DOHH2 (cell line): ENCODE results near the gene PATZ1.
"Not testable (repeated sequence)": the region's sequence is repeated elsewhere in the genome, so short reads cannot be mapped to it uniquely, and the experiment has no call there.

Source experiments
- EZH2phosphoT487 ChIP-seq: fragments of 200-600 bp; sonication (generic); IDR thresholded peaks from 2 replicates; pipeline ENCODE4 v1.6.1; 2017; ENCODE audit warnings: borderline replicate concordance, mild to moderate bottlenecking, antibody characterized with exemption, low read length, moderate library complexity, mixed read lengths
- TF ChIP-seq, protein P1 (sequence below): fragments of 200-600 bp; sonication (generic); IDR thresholded peaks from one replicate; pipeline ENCODE4 v1.5.1; 2014; ENCODE audit warnings: antibody characterized with exemption, mild to moderate bottlenecking, low read depth, low read length; ENCODE audit not compliant: poor library complexity, severe bottlenecking

DNA sequence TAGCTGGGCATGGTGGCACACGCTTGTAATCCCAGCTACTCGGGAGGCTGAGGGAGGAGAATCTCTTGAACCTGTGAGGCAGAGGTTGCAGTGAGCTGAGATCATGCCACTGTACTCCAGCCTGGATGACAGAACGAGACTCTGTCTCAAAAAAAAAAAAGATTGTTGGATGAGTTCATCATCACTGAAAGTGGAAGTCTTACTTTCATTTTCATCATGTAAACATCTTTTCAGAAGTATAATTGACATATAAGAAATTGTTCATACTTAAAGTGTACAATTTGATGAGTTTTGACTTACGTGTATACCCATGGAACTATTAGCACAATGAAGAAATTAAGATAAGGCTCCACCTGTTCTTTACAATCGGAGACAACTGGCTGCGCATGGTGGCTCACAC lies 32.5 kb upstream of the PATZ1 start:
- TF ChIP-seq, protein P1, sequence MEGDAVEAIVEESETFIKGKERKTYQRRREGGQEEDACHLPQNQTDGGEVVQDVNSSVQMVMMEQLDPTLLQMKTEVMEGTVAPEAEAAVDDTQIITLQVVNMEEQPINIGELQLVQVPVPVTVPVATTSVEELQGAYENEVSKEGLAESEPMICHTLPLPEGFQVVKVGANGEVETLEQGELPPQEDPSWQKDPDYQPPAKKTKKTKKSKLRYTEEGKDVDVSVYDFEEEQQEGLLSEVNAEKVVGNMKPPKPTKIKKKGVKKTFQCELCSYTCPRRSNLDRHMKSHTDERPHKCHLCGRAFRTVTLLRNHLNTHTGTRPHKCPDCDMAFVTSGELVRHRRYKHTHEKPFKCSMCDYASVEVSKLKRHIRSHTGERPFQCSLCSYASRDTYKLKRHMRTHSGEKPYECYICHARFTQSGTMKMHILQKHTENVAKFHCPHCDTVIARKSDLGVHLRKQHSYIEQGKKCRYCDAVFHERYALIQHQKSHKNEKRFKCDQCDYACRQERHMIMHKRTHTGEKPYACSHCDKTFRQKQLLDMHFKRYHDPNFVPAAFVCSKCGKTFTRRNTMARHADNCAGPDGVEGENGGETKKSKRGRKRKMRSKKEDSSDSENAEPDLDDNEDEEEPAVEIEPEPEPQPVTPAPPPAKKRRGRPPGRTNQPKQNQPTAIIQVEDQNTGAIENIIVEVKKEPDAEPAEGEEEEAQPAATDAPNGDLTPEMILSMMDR: not testable (repeated sequence)
- not testable (repeated sequence) for TF ChIP-seq EZH2phosphoT487
